WI38 (cell line): Measurements from ENCODE around the gene C2orf81.
A peak's percentile ranks its signal among the peaks of the same experiment; 100 is the strongest.
"Not testable (repeated sequence)": the region's sequence is repeated elsewhere in the genome, so short reads cannot be mapped to it uniquely, and the experiment has no call there.

ENCODE experiments used
- H3K4me3 ChIP-seq: 2 replicates; pipeline ENCODE4 v1.5.1; 2011; ENCODE audit warnings: low read depth, mild to moderate bottlenecking, control low read depth, low read length
- CTCF ChIP-seq: IDR thresholded peaks from 2 replicates; pipeline ENCODE4 v1.5.1; 2012; ENCODE audit warnings: low read depth, mild to moderate bottlenecking, control low read depth, low read length

Gene C2orf81

DNA sequence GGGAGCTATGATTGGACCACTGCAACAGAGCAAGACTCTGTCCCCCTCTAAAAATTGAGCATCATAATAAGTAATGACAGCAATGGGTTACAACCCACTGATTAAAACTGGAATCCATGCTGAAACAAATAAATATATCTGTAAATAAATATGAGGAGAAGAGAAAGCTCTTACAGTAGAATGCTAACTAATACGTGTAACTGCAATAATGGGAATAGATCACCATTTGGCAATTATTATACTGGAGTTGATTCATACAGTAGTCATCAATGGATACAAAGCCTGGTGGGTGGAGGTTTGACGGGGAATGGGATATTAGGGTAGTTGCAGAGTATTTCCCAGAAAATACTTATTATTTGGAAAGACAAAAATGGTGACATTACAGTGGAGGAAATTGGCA is 27.4 kb upstream of the C2orf81 start:
- no peak for TF ChIP-seq CTCF
- no peak overlapping the region for H3K4me3 ChIP-seq

GRCh38 chr2:74447230-74447999 is 26.0 kb upstream of the C2orf81 start:
- no peak overlapping the region for H3K4me3 ChIP-seq
- TF ChIP-seq CTCF, result no peak

DNA sequence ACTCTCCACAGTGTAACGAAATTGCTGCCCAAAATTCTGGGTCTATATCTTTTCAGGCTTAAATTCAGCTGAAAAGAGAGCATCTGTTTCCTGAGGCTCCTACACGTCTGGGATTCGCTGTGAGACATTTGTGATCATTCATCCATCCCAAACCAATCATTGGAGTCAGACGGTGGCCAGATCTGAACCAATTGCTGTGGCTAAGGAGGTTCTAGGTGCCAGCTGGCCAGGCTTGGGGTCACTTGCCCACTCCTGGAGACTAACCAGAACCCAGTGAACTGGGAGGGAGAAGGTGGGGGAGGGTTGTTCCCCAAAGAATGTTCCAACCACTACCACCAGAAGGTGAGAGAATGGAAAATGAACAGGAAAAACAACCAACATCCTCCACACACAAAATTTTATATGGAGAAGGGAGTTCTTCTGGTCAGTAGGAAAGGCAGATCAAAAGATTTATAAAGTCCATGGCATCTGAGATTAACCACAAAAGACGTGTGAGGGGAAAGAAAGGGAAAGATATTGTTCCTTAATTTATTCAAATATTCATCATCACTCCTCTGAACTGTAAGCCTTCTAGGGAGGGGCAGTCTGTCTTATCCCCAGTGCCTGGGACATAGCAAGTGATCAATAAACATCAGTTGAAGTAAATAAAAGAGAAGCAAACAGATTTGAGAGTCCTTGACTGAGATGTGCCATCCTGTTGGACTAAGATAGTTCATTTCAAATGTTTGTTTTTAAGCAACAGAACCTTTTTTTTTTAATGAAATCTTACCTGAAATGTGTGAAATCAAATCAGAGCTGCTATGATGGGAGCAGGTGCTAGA is 23.3 kb upstream of the C2orf81 start:
- TF ChIP-seq CTCF, result no peak

GRCh38 chr2:74442483-74443297 is 21.3 kb upstream of the C2orf81 start:
- H3K4me3 ChIP-seq, result not testable (repeated sequence)

More for the DNA sequence above, 23.3 kb upstream of the C2orf81 start:
- H3K4me3 ChIP-seq, result no peak overlapping the region

DNA sequence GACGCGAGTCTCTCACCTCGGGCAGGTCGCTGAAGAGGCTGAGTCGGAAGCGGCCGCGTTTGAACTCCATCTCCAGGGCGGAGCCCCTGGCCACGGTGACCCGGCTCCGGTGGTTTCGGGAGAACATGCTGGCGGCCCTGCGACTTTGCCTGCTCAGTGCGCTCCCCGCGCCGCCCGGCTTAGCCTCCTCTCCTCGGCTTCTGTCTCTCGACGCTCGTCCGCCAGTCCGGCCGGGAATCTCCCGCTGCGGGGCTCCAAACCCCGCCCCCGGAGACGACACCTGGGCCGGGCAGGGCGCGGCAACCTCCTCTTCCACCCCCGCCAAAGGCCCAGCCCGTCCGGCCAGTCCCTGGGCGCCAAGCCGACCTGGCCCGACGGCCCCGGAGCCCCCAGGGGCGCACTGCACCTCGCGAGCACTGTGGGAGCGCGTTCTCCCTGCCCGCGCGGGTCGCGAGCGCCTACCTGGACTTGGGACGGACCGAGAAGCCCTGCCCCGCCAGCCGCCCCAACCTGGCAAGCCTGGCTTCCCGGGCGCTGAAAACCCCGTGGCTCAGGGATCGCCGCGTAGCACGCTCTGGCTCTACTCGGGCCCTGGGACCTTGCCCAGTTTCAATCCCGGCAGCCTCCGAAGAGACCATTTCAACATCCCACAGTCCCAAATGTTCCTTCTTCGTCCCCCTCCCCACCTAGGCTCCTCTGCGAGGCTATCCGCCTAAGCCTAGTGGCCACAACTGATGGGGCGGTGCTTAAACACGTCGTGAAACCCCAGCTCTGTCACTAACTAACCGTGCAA is 20.5 kb upstream of the C2orf81 start, which contains the start of gene RTKN:
RTKN (minus strand) TSS at position 248 of the 793 bp plus-strand sequence; CDS start at position 127, 121 bp downstream.
- peak within 1 kb of the TSS; percentile 65 for H3K4me3 ChIP-seq
- no peak for TF ChIP-seq CTCF

DNA sequence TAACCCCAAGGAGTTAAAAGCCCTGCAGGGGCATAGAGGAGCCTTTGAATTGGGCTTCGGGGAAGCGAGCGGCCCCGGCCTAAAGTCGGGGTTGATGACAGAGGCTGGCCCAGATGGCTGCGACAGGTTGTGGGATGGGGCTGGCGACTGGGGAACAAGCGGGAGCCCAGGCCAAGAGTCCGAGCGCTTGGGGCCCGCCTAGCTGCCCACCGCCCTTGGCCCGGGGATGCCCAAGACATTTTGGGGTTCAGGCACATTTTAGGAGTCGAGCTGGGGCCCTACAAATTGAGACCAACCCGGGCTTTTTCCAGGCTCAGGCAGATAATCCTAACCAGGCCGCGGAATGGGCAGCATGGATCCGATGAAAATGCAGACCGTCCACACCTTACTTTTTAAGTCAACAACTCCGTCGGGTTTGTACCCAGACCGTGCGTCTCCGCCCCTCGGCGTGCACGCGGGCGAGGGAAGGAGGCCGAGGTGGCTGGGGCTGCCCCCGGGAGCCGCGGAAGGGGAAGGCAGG is 19.8 kb upstream of the C2orf81 start:
- TF ChIP-seq CTCF, result no peak
- H3K4me3 ChIP-seq, result no peak overlapping the region
